HL-60 (cell line): ENCODE measurements around the gene IGFBP3.

ENCODE experiments used
- DNase-seq, 2 experiments: peaks; one replicate each; pipeline ENCODE4 v3.0.0-alpha.2; 2010 to 2020; ENCODE audit warnings: low read depth in 1 of 2, low spot score in 1 of 2
- H3K27ac ChIP-seq: fragments of 250-450 bp; sonication (Bioruptor Pico); replicated peaks from 2 replicates; pipeline ENCODE4 v1.5.1; 2020; ENCODE audit warnings: mild to moderate bottlenecking, moderate library complexity
- H3K27me3 ChIP-seq: fragments of 250-450 bp; sonication (Bioruptor Pico); 2 replicates; pipeline ENCODE4 v1.5.1; 2021; ENCODE audit warnings: mild to moderate bottlenecking, moderate library complexity; ENCODE audit not compliant: insufficient read depth, poor library complexity, severe bottlenecking
- H3K4me3 ChIP-seq: replicated peaks from 2 replicates; pipeline ENCODE4 v1.5.1; 2011; ENCODE audit warnings: mild to moderate bottlenecking, control low read depth, low read length; ENCODE audit not compliant: insufficient read depth
- GABPA ChIP-seq: IDR thresholded peaks from 2 replicates; pipeline ENCODE4 v1.6.1; 2012; ENCODE audit warnings: low read depth
- POLR2AphosphoS5 ChIP-seq: IDR thresholded peaks from 2 replicates; pipeline ENCODE4 v1.6.1; 2012; ENCODE audit warnings: low read depth
- SPI1 ChIP-seq: IDR thresholded peaks from 2 replicates; pipeline ENCODE4 v1.6.1; 2012; ENCODE audit warnings: low read depth, mild to moderate bottlenecking, borderline replicate concordance
- TF ChIP-seq, protein P1 (sequence below): IDR thresholded peaks from 2 replicates; pipeline ENCODE4 v1.6.1; 2012; ENCODE audit warnings: low read depth; ENCODE audit not compliant: insufficient replicate concordance
- TF ChIP-seq, protein P2 (sequence below): IDR thresholded peaks from one replicate; pipeline ENCODE4 v1.5.1; 2011; ENCODE audit warnings: low read length, control low read depth, inconsistent platforms; ENCODE audit not compliant: insufficient read depth

Gene IGFBP3

GRCh38 chr7:45923290-45923689, 2.2 kb upstream of the IGFBP3 start:
- H3K27ac ChIP-seq, result no peak overlapping the region

GRCh38 chr7:45922810-45923209, 1.7 kb upstream of the IGFBP3 start:
- no peak for DNase-seq
- Histone ChIP-seq H3K4me3 (no peak overlapping the region), H3K27me3 (peaks cover 47% of the 10 kb centered on the region), H3K27ac (no peak overlapping the region)
- TF ChIP-seq SPI1 (no peak), GABPA (no peak), POLR2AphosphoS5 (no peak)
- TF ChIP-seq, protein P1, sequence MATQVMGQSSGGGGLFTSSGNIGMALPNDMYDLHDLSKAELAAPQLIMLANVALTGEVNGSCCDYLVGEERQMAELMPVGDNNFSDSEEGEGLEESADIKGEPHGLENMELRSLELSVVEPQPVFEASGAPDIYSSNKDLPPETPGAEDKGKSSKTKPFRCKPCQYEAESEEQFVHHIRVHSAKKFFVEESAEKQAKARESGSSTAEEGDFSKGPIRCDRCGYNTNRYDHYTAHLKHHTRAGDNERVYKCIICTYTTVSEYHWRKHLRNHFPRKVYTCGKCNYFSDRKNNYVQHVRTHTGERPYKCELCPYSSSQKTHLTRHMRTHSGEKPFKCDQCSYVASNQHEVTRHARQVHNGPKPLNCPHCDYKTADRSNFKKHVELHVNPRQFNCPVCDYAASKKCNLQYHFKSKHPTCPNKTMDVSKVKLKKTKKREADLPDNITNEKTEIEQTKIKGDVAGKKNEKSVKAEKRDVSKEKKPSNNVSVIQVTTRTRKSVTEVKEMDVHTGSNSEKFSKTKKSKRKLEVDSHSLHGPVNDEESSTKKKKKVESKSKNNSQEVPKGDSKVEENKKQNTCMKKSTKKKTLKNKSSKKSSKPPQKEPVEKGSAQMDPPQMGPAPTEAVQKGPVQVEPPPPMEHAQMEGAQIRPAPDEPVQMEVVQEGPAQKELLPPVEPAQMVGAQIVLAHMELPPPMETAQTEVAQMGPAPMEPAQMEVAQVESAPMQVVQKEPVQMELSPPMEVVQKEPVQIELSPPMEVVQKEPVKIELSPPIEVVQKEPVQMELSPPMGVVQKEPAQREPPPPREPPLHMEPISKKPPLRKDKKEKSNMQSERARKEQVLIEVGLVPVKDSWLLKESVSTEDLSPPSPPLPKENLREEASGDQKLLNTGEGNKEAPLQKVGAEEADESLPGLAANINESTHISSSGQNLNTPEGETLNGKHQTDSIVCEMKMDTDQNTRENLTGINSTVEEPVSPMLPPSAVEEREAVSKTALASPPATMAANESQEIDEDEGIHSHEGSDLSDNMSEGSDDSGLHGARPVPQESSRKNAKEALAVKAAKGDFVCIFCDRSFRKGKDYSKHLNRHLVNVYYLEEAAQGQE, result no peak
- TF ChIP-seq, protein P2, sequence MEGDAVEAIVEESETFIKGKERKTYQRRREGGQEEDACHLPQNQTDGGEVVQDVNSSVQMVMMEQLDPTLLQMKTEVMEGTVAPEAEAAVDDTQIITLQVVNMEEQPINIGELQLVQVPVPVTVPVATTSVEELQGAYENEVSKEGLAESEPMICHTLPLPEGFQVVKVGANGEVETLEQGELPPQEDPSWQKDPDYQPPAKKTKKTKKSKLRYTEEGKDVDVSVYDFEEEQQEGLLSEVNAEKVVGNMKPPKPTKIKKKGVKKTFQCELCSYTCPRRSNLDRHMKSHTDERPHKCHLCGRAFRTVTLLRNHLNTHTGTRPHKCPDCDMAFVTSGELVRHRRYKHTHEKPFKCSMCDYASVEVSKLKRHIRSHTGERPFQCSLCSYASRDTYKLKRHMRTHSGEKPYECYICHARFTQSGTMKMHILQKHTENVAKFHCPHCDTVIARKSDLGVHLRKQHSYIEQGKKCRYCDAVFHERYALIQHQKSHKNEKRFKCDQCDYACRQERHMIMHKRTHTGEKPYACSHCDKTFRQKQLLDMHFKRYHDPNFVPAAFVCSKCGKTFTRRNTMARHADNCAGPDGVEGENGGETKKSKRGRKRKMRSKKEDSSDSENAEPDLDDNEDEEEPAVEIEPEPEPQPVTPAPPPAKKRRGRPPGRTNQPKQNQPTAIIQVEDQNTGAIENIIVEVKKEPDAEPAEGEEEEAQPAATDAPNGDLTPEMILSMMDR, result no peak

More at GRCh38 chr7:45923290-45923689, 2.2 kb upstream of the IGFBP3 start:
- H3K27me3 ChIP-seq, result peaks cover 43% of the 10 kb centered on the region
- TF ChIP-seq POLR2AphosphoS5, result no peak
- TF ChIP-seq SPI1, result no peak
- TF ChIP-seq, protein P2, result peak; percentile 66
- TF ChIP-seq, protein P1, result no peak
- TF ChIP-seq GABPA, result no peak
- H3K4me3 ChIP-seq, result no peak overlapping the region
- DNase-seq, result peak in 1 of 2 experiments; percentile 46

DNA sequence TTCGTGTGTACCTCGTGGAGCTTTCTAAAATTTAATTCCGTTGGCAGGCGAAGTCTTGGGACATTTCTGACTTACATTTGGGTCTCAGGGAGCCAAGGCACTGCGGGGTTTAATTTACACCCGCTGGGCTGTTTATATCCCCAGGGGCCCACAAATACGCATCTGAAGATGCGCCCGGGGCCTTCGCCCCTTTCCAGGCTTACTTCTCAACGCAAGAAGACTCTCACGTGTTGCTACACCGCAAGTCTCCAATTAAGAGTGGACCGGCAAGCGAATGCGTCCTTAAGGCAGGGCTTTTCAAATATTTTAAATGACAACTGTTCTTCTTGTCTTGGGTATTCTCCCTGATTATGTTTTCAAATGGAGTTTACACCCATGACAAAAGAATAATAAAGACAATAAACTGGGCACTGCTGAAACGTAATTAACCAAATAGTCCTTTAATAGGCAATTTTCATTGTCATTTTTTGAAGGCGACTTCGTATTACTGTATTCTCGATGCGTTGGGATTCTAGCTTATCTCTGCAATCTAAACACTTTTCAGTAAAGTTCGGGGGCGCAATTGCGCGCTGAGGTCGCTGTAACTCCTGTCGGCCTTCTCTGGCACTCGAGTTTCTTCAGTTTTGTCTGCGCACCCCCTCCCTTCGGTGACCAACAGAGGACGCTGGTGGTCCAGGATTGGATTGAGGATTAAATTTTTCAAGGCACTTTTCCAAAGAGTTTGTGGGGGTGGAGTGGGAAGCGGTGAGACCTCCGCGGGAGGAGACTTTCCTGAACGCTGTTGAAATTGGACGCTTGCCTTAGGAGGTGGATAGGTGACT, 837 bp upstream of the IGFBP3 start:
- H3K27me3 ChIP-seq, result peaks cover 49% of the 10 kb centered on the region
- H3K4me3 ChIP-seq, result no peak overlapping the region
- no peak for DNase-seq
- TF ChIP-seq, protein P1, result no peak
- TF ChIP-seq GABPA (no peak), SPI1 (no peak), POLR2AphosphoS5 (no peak)
- TF ChIP-seq, protein P2, result peak; percentile 21
- no peak overlapping the region for H3K27ac ChIP-seq
